Epithelial cell of esophagus (primary cell): ENCODE data around the gene IL1RAPL1.

Source experiments
- DNase-seq: peaks from one replicate; pipeline ENCODE4 v3.0.0; 2010; ENCODE audit warnings: low read depth
- H3K4me3 ChIP-seq: 2 replicates; pipeline ENCODE4 v1.5.1; 2011; ENCODE audit warnings: mild to moderate bottlenecking, low read length, control low read depth
- TF ChIP-seq, protein P1 (sequence below): IDR thresholded peaks from 2 replicates; pipeline ENCODE4 v1.5.1; 2011; ENCODE audit warnings: low read depth, mild to moderate bottlenecking, low read length, control low read depth, inconsistent platforms; ENCODE audit not compliant: insufficient read depth; ENCODE audit errors: missing control alignments

Gene IL1RAPL1

DNA sequence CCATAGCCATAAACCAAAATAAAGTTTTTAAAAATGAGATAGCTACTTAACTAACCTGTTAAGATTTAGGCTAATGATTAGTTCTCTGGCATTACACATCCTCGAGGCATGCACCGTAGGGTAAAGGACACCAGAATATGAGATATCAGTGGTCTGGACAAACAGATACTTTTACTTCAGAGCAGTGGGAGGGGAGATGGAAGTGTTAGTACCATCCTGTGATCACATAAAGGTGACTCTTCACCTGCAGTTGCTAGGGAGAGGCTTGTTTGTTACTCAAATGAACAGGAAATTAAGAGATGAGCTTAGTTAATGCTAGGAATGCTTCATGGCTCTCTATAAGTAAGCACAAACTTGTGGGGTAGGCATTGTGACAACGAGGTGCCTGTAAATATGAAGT lies 1003.7 kb downstream of the IL1RAPL1 start:
- DNase-seq = no peak
- no peak overlapping the region for H3K4me3 ChIP-seq
- TF ChIP-seq, protein P1, sequence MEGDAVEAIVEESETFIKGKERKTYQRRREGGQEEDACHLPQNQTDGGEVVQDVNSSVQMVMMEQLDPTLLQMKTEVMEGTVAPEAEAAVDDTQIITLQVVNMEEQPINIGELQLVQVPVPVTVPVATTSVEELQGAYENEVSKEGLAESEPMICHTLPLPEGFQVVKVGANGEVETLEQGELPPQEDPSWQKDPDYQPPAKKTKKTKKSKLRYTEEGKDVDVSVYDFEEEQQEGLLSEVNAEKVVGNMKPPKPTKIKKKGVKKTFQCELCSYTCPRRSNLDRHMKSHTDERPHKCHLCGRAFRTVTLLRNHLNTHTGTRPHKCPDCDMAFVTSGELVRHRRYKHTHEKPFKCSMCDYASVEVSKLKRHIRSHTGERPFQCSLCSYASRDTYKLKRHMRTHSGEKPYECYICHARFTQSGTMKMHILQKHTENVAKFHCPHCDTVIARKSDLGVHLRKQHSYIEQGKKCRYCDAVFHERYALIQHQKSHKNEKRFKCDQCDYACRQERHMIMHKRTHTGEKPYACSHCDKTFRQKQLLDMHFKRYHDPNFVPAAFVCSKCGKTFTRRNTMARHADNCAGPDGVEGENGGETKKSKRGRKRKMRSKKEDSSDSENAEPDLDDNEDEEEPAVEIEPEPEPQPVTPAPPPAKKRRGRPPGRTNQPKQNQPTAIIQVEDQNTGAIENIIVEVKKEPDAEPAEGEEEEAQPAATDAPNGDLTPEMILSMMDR = no peak

DNA sequence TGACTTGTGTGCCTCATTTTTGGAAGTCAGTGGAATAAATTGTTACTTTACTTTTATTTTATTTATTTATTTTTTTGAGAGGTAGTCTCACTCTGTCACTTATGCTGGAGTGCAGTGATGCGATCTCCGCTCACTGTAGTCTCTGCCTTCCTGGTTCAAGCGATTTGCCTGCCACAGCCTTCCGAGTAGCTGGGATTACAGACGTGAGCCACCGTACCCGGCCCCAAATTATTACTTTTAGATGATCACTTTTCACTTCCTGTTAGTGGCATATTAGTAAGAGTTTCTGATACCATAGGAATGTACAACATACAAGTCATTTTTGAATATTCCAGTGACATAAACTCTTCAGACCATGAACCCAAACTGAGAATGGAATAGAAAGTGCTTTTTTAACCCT lies 1017.1 kb downstream of the IL1RAPL1 start:
- DNase-seq = no peak
- H3K4me3 ChIP-seq = no peak overlapping the region
- TF ChIP-seq, protein P1 = no peak

DNA sequence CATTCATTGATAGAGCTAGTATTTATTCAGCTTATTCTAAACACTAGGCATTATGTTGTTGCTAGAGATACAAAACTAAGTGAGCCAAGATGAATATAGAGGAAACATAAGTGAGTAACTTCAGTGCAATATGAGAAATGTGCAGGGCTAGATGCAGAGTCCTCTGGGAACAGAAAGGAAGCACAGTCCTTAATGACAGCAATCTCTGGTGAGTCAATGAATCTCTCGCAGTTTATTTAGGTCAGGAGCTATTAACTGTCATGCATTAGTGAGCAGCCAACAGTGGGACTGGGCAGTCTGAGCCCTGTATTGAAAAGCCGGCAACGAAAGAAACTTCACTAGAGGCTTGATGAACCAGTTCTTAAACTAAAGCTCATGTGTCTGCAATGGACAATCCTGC lies 1030.0 kb downstream of the IL1RAPL1 start:
- no peak for DNase-seq
- TF ChIP-seq, protein P1 = no peak
- no peak overlapping the region for H3K4me3 ChIP-seq

DNA sequence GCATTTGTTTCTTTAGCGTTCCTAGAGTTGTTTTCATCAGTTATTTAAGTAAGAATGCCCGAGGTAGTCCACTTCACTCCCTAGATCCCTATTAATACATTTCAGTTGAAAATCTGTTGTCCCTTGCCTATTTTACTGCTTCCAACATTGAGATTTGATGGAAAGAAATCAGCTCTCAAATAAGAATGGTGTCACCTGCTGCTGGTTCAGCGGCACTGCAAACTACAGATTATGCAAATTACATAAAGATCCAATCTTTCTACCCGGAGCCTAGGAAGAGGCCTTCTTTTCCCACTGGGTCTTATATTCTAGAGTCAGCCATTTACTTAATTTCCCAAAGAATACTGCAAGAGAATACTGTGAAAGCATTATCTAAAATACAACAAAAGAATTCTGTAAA lies 1030.5 kb downstream of the IL1RAPL1 start:
- no peak overlapping the region for H3K4me3 ChIP-seq
- no peak for DNase-seq
- TF ChIP-seq, protein P1 = peak; percentile 18

DNA sequence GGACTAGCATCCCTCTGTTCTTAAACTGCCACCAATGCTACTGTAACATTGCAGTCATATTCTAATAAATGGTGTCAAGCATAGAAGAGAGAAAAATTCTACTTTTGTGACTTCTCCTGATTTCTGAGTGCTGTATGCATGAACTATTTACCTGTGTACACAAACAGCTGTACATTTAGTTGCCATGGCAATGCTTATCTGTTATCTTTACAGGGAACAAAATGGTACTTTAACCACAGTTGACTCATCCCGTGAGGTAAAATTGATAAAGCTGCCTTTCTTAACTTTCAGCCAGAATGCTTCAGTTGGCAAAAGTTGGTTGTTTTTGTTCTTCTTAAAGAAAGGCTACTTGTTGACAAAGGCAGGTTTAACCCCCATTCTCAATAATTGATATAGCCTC lies 1040.6 kb downstream of the IL1RAPL1 start:
- DNase-seq = no peak
- TF ChIP-seq, protein P1 = no peak
- H3K4me3 ChIP-seq = no peak overlapping the region

DNA sequence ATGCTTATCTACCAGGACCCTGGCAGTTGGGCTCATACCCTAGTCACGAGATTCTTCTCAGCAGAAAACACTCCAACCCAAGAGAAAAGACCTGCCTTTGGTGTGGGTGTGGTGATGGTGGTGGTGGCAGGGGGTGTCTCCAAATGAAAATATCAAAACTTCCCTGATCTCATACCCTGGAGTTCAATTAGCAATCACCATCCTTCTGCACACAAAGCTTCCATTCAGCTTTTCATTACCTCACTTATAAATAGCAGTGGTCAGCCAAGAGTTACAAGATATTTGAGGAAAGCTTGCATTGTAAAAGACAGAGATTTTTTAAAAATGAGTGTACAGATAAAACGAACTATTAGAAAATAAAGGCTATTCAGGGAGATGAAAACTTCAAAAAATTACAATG lies 1047.3 kb downstream of the IL1RAPL1 start:
- H3K4me3 ChIP-seq = no peak overlapping the region
- no peak for DNase-seq
- TF ChIP-seq, protein P1 = no peak

DNA sequence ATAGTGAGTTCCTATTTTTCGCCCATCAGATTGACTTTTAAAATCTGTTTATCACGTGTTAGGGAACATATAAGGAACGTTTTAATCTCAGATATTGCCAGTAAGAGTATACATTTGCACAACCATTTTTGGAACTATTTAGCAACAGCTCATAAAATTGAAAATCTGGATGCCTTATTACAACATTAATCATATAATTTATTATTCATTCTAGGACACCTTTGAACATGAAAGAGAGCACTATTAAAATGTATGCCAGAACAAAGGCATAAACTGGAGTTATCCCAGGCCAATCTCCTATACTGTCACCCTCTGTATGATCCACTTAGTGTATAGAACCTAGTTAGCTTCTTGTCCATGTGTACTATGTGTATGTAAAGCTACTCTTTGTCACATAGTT lies 1049.1 kb downstream of the IL1RAPL1 start:
- no peak overlapping the region for H3K4me3 ChIP-seq
- no peak for DNase-seq
- TF ChIP-seq, protein P1 = no peak
